Activated CD8-positive, alpha-beta T cell treated with anti-CD3 and anti-CD28 coated beads for 36 hours (primary cell): Measurements from ENCODE around the gene MIOX. TPM values are rescaled to one million over a fixed set of nuclear protein-coding genes. Genes with fewer than 3 reads are reported as not detected.

ENCODE experiments used
- ATAC-seq: fragments of 200-7000 bp; cut with Tn5 transposase; one replicate; pipeline ENCODE4 v1.10.0; 2021; ENCODE audit warnings: mild to moderate bottlenecking, moderate library complexity
- CTCF ChIA-PET: fragments of 350-600 bp; sonication (Branson Sonifier 250); formaldehyde crosslinking; loops from one replicate; lab custom pipeline; 2021; ENCODE audit warnings: antibody characterized with exemption; lab: Charles Lee
- POLR2A ChIA-PET: fragments of 350-600 bp; sonication (Branson Sonifier 250); formaldehyde crosslinking; loops from one replicate; lab custom pipeline; 2021; ENCODE audit warnings: antibody characterized with exemption; lab: Charles Lee
- DNase-seq: peaks from one replicate; pipeline ENCODE4 v3.0.0-alpha.2; 2020
- H3K27ac Mint-ChIP-seq: one replicate; pipeline ENCODE4 v1.8.0; 2021; ENCODE audit warnings: mild to moderate bottlenecking, mixed read lengths
- H3K27me3 Mint-ChIP-seq: one replicate; pipeline ENCODE4 v1.8.0; 2021; ENCODE audit warnings: mixed read lengths
- H3K36me3 Mint-ChIP-seq: one replicate; pipeline ENCODE4 v1.8.0; 2021; ENCODE audit warnings: low read depth, mixed read lengths
- H3K4me1 Mint-ChIP-seq: one replicate; pipeline ENCODE4 v1.8.0; 2021; ENCODE audit warnings: low read depth, mixed read lengths
- H3K4me3 Mint-ChIP-seq: one replicate; pipeline ENCODE4 v1.8.0; 2021; ENCODE audit warnings: mild to moderate bottlenecking, moderate library complexity, mixed read lengths
- H3K9me3 Mint-ChIP-seq: one replicate; pipeline ENCODE4 v1.8.0; 2021; ENCODE audit warnings: mixed read lengths
- CTCF ChIP-seq: fragments of 200-600 bp; IDR thresholded peaks from one replicate; pipeline ENCODE4 v1.8.0; 2022; ENCODE audit warnings: antibody characterized with exemption, mild to moderate bottlenecking
- intact Hi-C: fragments of 100-400 bp; cut with micrococcal nuclease; formaldehyde crosslinking; loops from one replicate; pipeline ENCODE4 v1.10.0; 2022
- total RNA-seq, 2 experiments: library from RNA; stranded (reverse); gene quantifications; one replicate each; pipeline ENCODE4 v1.2.3, GENCODE V29; 2021

MIOX gene
- total RNA-seq, 2 experiments from 2014 or later, result 0.29 TPM; not detected in 1

GRCh38 chr22:50488886-50489285 lies 2.2 kb downstream of the MIOX start:
- intact Hi-C loops, result no loop called here
- ChIA-PET CTCF (no interaction called here), POLR2A (no interaction called here)
- no peak for TF ChIP-seq CTCF
- Mint-ChIP-seq H3K27ac (no peak overlapping the region), H3K4me3 (no peak overlapping the region), H3K36me3 (no peaks in the 10 kb centered on the region), H3K27me3 (no peaks in the 10 kb centered on the region), H3K9me3 (no peaks in the 10 kb centered on the region), H3K4me1 (peaks cover 7% of the 10 kb centered on the region)
- ATAC-seq (no peak), DNase-seq (no peak)

- intact Hi-C loops, result no loop called here
- ChIA-PET POLR2A (interaction anchor here (1.0 kb wide), 1 partner anchor 29 kb away, joined by 3 read pairs; no protein-coding TSS in a partner anchor), CTCF (no interaction called here)
- H3K4me1 Mint-ChIP-seq, result peaks cover 7% of the 10 kb centered on the region
- H3K27me3 Mint-ChIP-seq, result no peaks in the 10 kb centered on the region
- no peak for DNase-seq
- ATAC-seq, result no peak
- H3K9me3 Mint-ChIP-seq, result no peaks in the 10 kb centered on the region
- H3K36me3 Mint-ChIP-seq, result no peaks in the 10 kb centered on the region
- no peak overlapping the region for H3K4me3 Mint-ChIP-seq
- H3K27ac Mint-ChIP-seq, result no peak overlapping the region
- no peak for TF ChIP-seq CTCF
These were observed 2.9 kb downstream of the MIOX start for GRCh38 chr22:50489363-50490243.

GRCh38 chr22:50490531-50491308 lies 4.1 kb downstream of the MIOX start:
- Mint-ChIP-seq H3K36me3 (no peaks in the 10 kb centered on the region), H3K27ac (no peak overlapping the region), H3K9me3 (no peaks in the 10 kb centered on the region), H3K4me1 (peaks cover 7% of the 10 kb centered on the region), H3K4me3 (peak overlapping the region; percentile 26), H3K27me3 (no peaks in the 10 kb centered on the region)
- CTCF ChIA-PET, result interaction anchor here (0.6 to 0.7 kb wide), 2 partner anchors 219 to 282 kb away, joined by 3 to 4 read pairs; no protein-coding TSS in a partner anchor
- DNase-seq, result no peak
- POLR2A ChIA-PET, result interaction anchor here (1.0 to 1.1 kb wide), 2 partner anchors 8 to 28 kb away, joined by 3 to 4 read pairs; no protein-coding TSS in a partner anchor
- no peak for TF ChIP-seq CTCF
- peak; percentile 48 for ATAC-seq
- intact Hi-C loops, result no loop called here

- CTCF ChIA-PET, result interaction anchor here (0.7 to 2.6 kb wide), 18 partner anchors 11 to 236 kb away, joined by 3 to 19 read pairs (median 6); partner anchors contain the start of genes ADM2, LMF2, MAPK12 and NCAPH2
- no peak for DNase-seq
- ATAC-seq, result no peak
These were observed 10.4 kb downstream of the MIOX start for GRCh38 chr22:50497093-50497492.

More at GRCh38 chr22:50497093-50497492, 10.4 kb downstream of the MIOX start:
- no peaks in the 10 kb centered on the region for H3K9me3 Mint-ChIP-seq
- H3K27ac Mint-ChIP-seq, result no peak overlapping the region
- no peaks in the 10 kb centered on the region for H3K4me1 Mint-ChIP-seq
- POLR2A ChIA-PET, result interaction anchor here (0.8 to 1.2 kb wide), 2 partner anchors 17 to 43 kb away, joined by 3 read pairs; no protein-coding TSS in a partner anchor
- no peaks in the 10 kb centered on the region for H3K27me3 Mint-ChIP-seq
- no peaks in the 10 kb centered on the region for H3K36me3 Mint-ChIP-seq
- intact Hi-C loops, result no loop called here
- TF ChIP-seq CTCF, result no peak
- no peak overlapping the region for H3K4me3 Mint-ChIP-seq
